ENCODE measurements around the gene TMEM150C. TPM values are rescaled to one million over a fixed set of nuclear protein-coding genes. Genes with fewer than 3 reads are reported as not detected.

Gene TMEM150C
- polyA plus RNA-seq (2011; rRNA removed) (2.1 and 2.7 TPM in 2 replicates), polyA plus RNA-seq (2017; fragmentation: RNase III; extraction: RNeasy Plus Mini Kit Qiagen cat#74134 plus additional on column Dnase treatment) (1.5 to 2.1 TPM (median 1.5 TPM) in 3 replicates), polyA minus RNA-seq (2011; rRNA and poly(A)+ RNA removed) (0.78 and 1.9 TPM in 2 replicates)
- polyA plus RNA-seq (2012; cell fraction: cytosol; rRNA removed), result 0.54 and 0.75 TPM in 2 replicates
- polyA plus RNA-seq (2012; cell fraction: nucleus; rRNA removed), result 0.40 and 0.51 TPM in 2 replicates

GRCh38 chr4:82561786-82562563 is at the start of gene TMEM150C:
TMEM150C (minus strand) TSS chr4:82561988; CDS start chr4:82504657, 57,331 bp downstream.
- TF ChIP-seq RCOR1 (IDR thresholded peaks at IDR 0.05; ENCODE audit: low read depth, low read length), result no peak
- TF ChIP-seq CHD4 (IDR thresholded peaks at IDR 0.05; ENCODE audit: borderline replicate concordance), result no peak
- no peak for TF ChIP-seq HMGXB4 (CRISPR knock-in tag; IDR thresholded peaks at IDR 0.05; ENCODE audit: borderline replicate concordance)
- no peak for TF ChIP-seq FOXS1 (CRISPR knock-in tag; IDR thresholded peaks at IDR 0.05)
- 0 out of 2 replicates have a peak, but pooled peaks have one; percentile 23 for TF ChIP-seq POLR2A (IDR thresholded peaks at IDR 0.05; ENCODE audit: low read length)
- Histone ChIP-seq H3K27ac (peak within 1 kb of the TSS; percentile 64 to 88), H3K4me1 (no peaks in the 10 kb centered on the region), H3K9me3 (no peaks in the 10 kb centered on the region), H3K4me2 (peak within 1 kb of the TSS; percentile 60), H3K4me3 (peak within 1 kb of the TSS; percentile 94)
- ChIA-PET POLR2A (interaction anchor here (0.6 kb wide), 1 partner anchor 256 kb away, joined by 3 read pairs; no protein-coding TSS in a partner anchor), CTCF (interaction anchor here (0.6 to 1.6 kb wide), 4 partner anchors 10 to 92 kb away, joined by 3 to 4 read pairs (median 3); no protein-coding TSS in a partner anchor)
- FAIRE-seq, result no peak
- peak; percentile 45 to 48 for DNase-seq (ENCODE audit: low read depth in 1 of 2, low spot score in 1 of 2)
- 13% methylated on average over 21 of the region's 62 CpGs for WGBS (ENCODE audit: missing lambda C conversion rate)
- peak; percentile 90 to 93 for ATAC-seq

GRCh38 chr4:82611527-82611926 is 49.7 kb upstream of the TMEM150C start:
- Histone ChIP-seq H3K4me2 (no peak overlapping the region), H3K4me3 (no peak overlapping the region), H3K9me3 (no peaks in the 10 kb centered on the region), H3K4me1 (no peaks in the 10 kb centered on the region), H3K27ac (no peak overlapping the region)
- ChIA-PET POLR2A (no interaction called here), CTCF (interaction anchor here (0.8 kb wide), 1 partner anchor 128 kb away, joined by 3 read pairs; no protein-coding TSS in a partner anchor)
- ATAC-seq (no peak), DNase-seq (ENCODE audit: low read depth in 1 of 2, low spot score in 1 of 2) (no peak), FAIRE-seq (no peak)
- TF ChIP-seq EHMT2 (IDR thresholded peaks at IDR 0.05; ENCODE audit: low read depth) (no peak), JUN (IDR thresholded peaks at IDR 0.05) (no peak), RNF2 (IDR thresholded peaks at IDR 0.05; ENCODE audit: borderline replicate concordance, low read depth) (no peak), MAX (IDR thresholded peaks at IDR 0.05) (no peak), CBX8 (IDR thresholded peaks at IDR 0.05) (no peak), HOXB5 (CRISPR knock-in tag; IDR thresholded peaks at IDR 0.05) (no peak), CHD2 (IDR thresholded peaks at IDR 0.05; ENCODE audit: low read length, partially characterized antibody) (no peak), FOSL2 (IDR thresholded peaks at IDR 0.05) (no peak), FOSL2 (CRISPR knock-in tag; IDR thresholded peaks at IDR 0.05) (no peak), RAD21 (conservative IDR thresholded peaks at IDR 0.05 in 1 of 2, IDR thresholded peaks at IDR 0.05 in 1 of 2) (no peak), GATA3 (IDR thresholded peaks at IDR 0.05; ENCODE audit: borderline replicate concordance) (no peak), POLR2A (IDR thresholded peaks at IDR 0.05; ENCODE audit: low read length) (no peak), RARB (CRISPR knock-in tag; IDR thresholded peaks at IDR 0.05) (no peak), CHD4 (IDR thresholded peaks at IDR 0.05; ENCODE audit: borderline replicate concordance) (no peak), HOXA7 (CRISPR knock-in tag; IDR thresholded peaks at IDR 0.05) (no peak), PHF8 (IDR thresholded peaks at IDR 0.05; ENCODE audit: borderline replicate concordance, low read depth) (no peak)
- 55% methylated on average over 4 of the region's 4 CpGs for WGBS (ENCODE audit: missing lambda C conversion rate)

GRCh38 chr4:82610041-82610440 is 48.3 kb upstream of the TMEM150C start:
- no peaks in the 10 kb centered on the region for H3K9me3 ChIP-seq
- H3K4me2 ChIP-seq, result no peak overlapping the region
- H3K4me1 ChIP-seq, result no peaks in the 10 kb centered on the region
- no peak overlapping the region for H3K27ac ChIP-seq
- 58% methylated on average over 2 of the region's 2 CpGs for WGBS (ENCODE audit: missing lambda C conversion rate)
- DNase-seq (ENCODE audit: low read depth in 1 of 2, low spot score in 1 of 2) (no peak), FAIRE-seq (no peak), ATAC-seq (no peak)
- no peak overlapping the region for H3K4me3 ChIP-seq
- TF ChIP-seq ZSCAN20 (CRISPR knock-in tag; IDR thresholded peaks at IDR 0.05) (no peak), E2F6 (IDR thresholded peaks at IDR 0.05; ENCODE audit: borderline replicate concordance, low read depth) (no peak), CBX2 (IDR thresholded peaks at IDR 0.05; ENCODE audit: borderline replicate concordance, low read depth) (no peak), CBX8 (IDR thresholded peaks at IDR 0.05) (no peak), USF2 (IDR thresholded peaks at IDR 0.05) (no peak), REST (IDR thresholded peaks at IDR 0.05) (no peak)
- CTCF ChIA-PET, result no interaction called here
- POLR2A ChIA-PET, result no interaction called here

Data from A549 (cell line).